ENCODE results near the gene ZNF195.
A peak's percentile ranks its signal among the peaks of the same experiment; 100 is the strongest.
"Not testable (repeated sequence)": the region's sequence is repeated elsewhere in the genome, so short reads cannot be mapped to it uniquely, and the experiment has no call there.

ZNF195 gene

GRCh38 chr11:3378426-3379423 lies at the start of gene ZNF195:
Gene ZNF195, minus strand, starts transcription at chr11:3379146. Its CDS starts 106 bp downstream, at chr11:3379040.
- Mint-ChIP-seq H3K4me3 (peak within 1 kb of the TSS; percentile 93), H3K9me3 (peaks cover 17% of the 10 kb centered on the region), H3K27me3 (peaks cover 7% of the 10 kb centered on the region), H3K27ac (peak within 1 kb of the TSS; percentile 97), H3K4me1 (ENCODE audit: low read depth) (peaks cover 14% of the 10 kb centered on the region), H3K36me3 (ENCODE audit: low read depth) (peaks cover 50% of the 10 kb centered on the region)
- intact Hi-C loops (cut with micrococcal nuclease): loop anchor here (2.0 kb wide), 1 partner anchor 44 kb away; no protein-coding TSS in a partner anchor

DNA sequence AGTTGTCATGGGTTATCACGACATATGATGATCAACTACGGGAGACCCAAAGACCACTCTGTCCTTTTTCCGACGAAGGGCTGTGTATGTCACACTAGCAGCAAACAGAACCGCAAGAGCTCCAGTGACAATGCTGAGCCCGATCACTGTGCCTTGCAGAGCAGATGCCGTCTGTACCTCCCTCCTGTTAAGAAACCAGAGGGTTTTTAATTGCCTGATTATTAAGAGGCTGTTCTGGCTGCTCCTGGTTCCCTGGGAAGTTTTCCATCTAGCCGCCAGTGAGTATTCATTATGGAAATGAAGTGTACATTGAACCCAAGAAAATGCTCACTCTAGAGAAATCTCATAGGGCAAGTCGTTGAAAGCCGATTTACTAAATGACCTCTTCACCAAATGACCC lies 49.1 kb upstream of the ZNF195 start:
- intact Hi-C loops (cut with micrococcal nuclease); H3K9me3 Mint-ChIP-seq: not testable (repeated sequence)

DNA sequence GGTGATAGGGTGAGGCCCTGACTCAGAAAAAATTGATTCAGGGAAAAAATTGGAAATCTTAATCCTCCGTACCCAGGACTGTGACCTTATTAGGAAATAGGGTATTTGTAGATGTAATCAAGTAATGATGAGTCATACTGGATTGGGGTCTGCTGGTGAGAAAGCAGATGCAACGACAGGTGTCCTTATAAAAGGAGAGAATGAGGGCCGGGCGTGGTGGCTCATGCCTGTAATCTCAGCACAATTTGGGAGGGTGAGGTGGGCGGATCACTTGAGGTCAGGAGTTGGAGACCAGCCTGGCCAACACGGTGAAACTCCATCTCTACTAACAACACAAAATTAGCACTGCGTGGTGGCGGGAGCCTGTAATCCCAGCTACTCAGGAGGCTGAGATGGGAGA lies 47.6 kb upstream of the ZNF195 start:
- H3K27me3 Mint-ChIP-seq: peaks cover 61% of the 10 kb centered on the region

More for the DNA sequence above, 49.1 kb upstream of the ZNF195 start:
- not testable (repeated sequence) for H3K27ac Mint-ChIP-seq; H3K4me1 Mint-ChIP-seq (ENCODE audit: low read depth); H3K4me3 Mint-ChIP-seq; H3K36me3 Mint-ChIP-seq (ENCODE audit: low read depth)
- peaks cover 54% of the 10 kb centered on the region for H3K27me3 Mint-ChIP-seq

GRCh38 chr11:3423928-3424327 lies 45.0 kb upstream of the ZNF195 start:
- intact Hi-C loops (cut with micrococcal nuclease): loop anchor here (2.0 kb wide), 1 partner anchor 45 kb away; the partner anchor contains the start of gene ZNF195
- Mint-ChIP-seq H3K27me3 (peaks cover 62% of the 10 kb centered on the region), H3K4me3 (peak overlapping the region; percentile 93), H3K4me1 (ENCODE audit: low read depth) (peaks cover 10% of the 10 kb centered on the region)
- not testable (repeated sequence) for H3K9me3 Mint-ChIP-seq; H3K27ac Mint-ChIP-seq; H3K36me3 Mint-ChIP-seq (ENCODE audit: low read depth)

More for the DNA sequence above, 47.6 kb upstream of the ZNF195 start:
- H3K4me1 Mint-ChIP-seq (ENCODE audit: low read depth); H3K4me3 Mint-ChIP-seq; H3K27ac Mint-ChIP-seq; H3K9me3 Mint-ChIP-seq; H3K36me3 Mint-ChIP-seq (ENCODE audit: low read depth); intact Hi-C loops (cut with micrococcal nuclease): not testable (repeated sequence)

- H3K4me3 Mint-ChIP-seq: peak overlapping the region; percentile 93
- H3K27me3 Mint-ChIP-seq: peaks cover 59% of the 10 kb centered on the region
- H3K4me1 Mint-ChIP-seq (ENCODE audit: low read depth): peaks cover 10% of the 10 kb centered on the region
- intact Hi-C loops (cut with micrococcal nuclease): loop anchor here (2.0 kb wide), 1 partner anchor 44 kb away; the partner anchor contains the start of gene ZNF195
- H3K9me3 Mint-ChIP-seq; H3K36me3 Mint-ChIP-seq (ENCODE audit: low read depth): not testable (repeated sequence)
- peak overlapping the region; percentile 99 for H3K27ac Mint-ChIP-seq
Measured at GRCh38 chr11:3423138-3423731, 44.3 kb upstream of the ZNF195 start.

GRCh38 chr11:3422380-3423137 lies 43.6 kb upstream of the ZNF195 start:
- intact Hi-C loops (cut with micrococcal nuclease): loop anchor here (2.0 kb wide), 1 partner anchor 44 kb away; the partner anchor contains the start of gene ZNF195
- peak overlapping the region; percentile 93 for H3K4me3 Mint-ChIP-seq
- peaks cover 10% of the 10 kb centered on the region for H3K4me1 Mint-ChIP-seq (ENCODE audit: low read depth)
- H3K27ac Mint-ChIP-seq: peak overlapping the region; percentile 99
- H3K9me3 Mint-ChIP-seq; H3K36me3 Mint-ChIP-seq (ENCODE audit: low read depth): not testable (repeated sequence)
- peaks cover 54% of the 10 kb centered on the region for H3K27me3 Mint-ChIP-seq

DNA sequence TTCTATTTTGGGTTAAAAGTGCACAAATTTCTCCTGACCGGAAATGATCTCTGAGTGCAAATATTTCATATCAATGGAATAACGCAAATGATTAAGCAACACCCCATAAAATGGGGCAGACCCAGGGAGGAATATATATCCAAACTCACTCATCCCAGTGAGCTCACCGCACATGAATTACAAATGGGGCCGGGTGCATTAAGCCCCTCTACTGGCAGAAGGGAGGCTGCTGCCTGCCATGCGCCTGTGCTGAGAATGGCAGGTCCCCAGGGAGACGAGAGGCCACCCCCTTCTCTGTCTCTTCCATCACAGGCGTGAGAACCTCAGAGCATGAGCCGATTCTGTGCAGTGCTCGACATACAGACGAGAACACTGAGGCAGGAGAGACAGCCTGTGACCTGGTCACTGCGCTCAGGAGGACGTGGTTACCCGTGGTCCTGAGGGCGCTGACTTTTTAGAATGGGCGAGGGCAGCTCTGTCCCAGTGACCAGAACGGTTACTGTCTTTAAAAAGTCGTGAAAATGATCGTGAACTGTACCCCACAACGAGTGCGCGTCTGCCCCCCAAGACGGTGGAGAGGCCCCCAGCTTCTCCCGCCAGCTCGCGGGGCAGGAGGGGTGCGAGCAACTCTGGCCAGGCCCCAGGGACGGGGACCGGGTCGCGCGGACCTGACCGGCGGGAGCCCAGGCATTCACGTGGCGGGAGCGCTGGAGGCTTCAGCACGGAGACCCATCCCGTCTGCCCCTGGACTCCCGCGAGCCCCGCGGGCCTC lies 42.8 kb upstream of the ZNF195 start:
- peaks cover 51% of the 10 kb centered on the region for H3K27me3 Mint-ChIP-seq
- H3K27ac Mint-ChIP-seq: peak overlapping the region; percentile 99
- not testable (repeated sequence) for H3K9me3 Mint-ChIP-seq; H3K36me3 Mint-ChIP-seq (ENCODE audit: low read depth)
- peak overlapping the region; percentile 93 for H3K4me3 Mint-ChIP-seq
- intact Hi-C loops (cut with micrococcal nuclease): loop anchor here (2.0 kb wide), 1 partner anchor 43 kb away; the partner anchor contains the start of gene ZNF195
- H3K4me1 Mint-ChIP-seq (ENCODE audit: low read depth): peaks cover 10% of the 10 kb centered on the region

GRCh38 chr11:3420281-3421042 lies 41.5 kb upstream of the ZNF195 start:
- intact Hi-C loops (cut with micrococcal nuclease); H3K4me3 Mint-ChIP-seq; H3K9me3 Mint-ChIP-seq; H3K36me3 Mint-ChIP-seq (ENCODE audit: low read depth); H3K27ac Mint-ChIP-seq: not testable (repeated sequence)
- Mint-ChIP-seq H3K4me1 (ENCODE audit: low read depth) (peaks cover 10% of the 10 kb centered on the region), H3K27me3 (peaks cover 43% of the 10 kb centered on the region)

DNA sequence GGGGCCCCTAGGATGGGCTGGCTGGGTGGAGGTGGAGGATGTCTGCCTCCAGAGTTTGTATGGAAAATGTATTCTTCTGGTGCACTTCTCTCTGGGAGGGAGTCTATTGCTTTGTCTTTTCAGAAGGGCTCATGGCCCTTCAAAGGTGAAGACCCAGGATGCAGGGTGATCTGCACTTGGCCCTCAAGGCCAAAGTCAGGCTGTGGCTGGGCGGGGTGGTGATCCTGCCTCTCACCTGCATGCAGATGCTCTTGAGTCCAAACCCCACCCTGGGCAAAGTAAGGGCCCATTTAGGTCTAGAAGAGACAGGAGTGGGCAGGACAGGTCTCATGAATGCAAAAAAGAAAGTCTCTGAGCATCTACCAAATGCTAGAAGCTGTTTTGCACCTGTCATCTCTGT lies 40.5 kb upstream of the ZNF195 start:
- H3K36me3 Mint-ChIP-seq (ENCODE audit: low read depth); intact Hi-C loops (cut with micrococcal nuclease); H3K9me3 Mint-ChIP-seq; H3K27ac Mint-ChIP-seq; H3K4me3 Mint-ChIP-seq: not testable (repeated sequence)
- H3K4me1 Mint-ChIP-seq (ENCODE audit: low read depth): peaks cover 10% of the 10 kb centered on the region
- peaks cover 39% of the 10 kb centered on the region for H3K27me3 Mint-ChIP-seq

DNA sequence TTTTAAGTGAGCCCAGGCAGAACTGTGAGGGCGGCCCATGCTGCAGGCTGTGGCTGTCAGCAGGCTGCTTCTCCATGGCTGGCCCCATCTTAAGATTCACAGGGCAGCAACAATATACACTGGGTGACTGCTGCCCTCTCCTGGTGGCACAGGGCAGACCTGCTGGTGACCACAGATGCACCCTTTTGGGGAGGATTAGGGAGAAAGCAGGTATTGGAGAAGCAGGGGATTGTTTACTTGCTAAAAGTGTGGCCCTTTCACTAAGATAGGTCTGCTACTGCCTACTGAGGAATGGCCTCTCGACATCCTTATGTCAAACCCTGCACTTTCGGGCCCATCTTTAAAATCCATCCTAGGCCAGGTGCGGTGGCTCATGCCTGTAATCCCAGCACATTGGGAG lies 38.1 kb upstream of the ZNF195 start:
- H3K4me1 Mint-ChIP-seq (ENCODE audit: low read depth); H3K27ac Mint-ChIP-seq; H3K4me3 Mint-ChIP-seq; H3K9me3 Mint-ChIP-seq; H3K36me3 Mint-ChIP-seq (ENCODE audit: low read depth); intact Hi-C loops (cut with micrococcal nuclease): not testable (repeated sequence)
- H3K27me3 Mint-ChIP-seq: peaks cover 27% of the 10 kb centered on the region

GRCh38 chr11:3415301-3415700 lies 36.4 kb upstream of the ZNF195 start:
- H3K4me3 Mint-ChIP-seq; intact Hi-C loops (cut with micrococcal nuclease); H3K4me1 Mint-ChIP-seq (ENCODE audit: low read depth): not testable (repeated sequence)

GRCh38 chr11:3413666-3414065 lies 34.7 kb upstream of the ZNF195 start:
- intact Hi-C loops (cut with micrococcal nuclease); H3K4me3 Mint-ChIP-seq; H3K4me1 Mint-ChIP-seq (ENCODE audit: low read depth); H3K36me3 Mint-ChIP-seq (ENCODE audit: low read depth); H3K27ac Mint-ChIP-seq; H3K9me3 Mint-ChIP-seq; H3K27me3 Mint-ChIP-seq: not testable (repeated sequence)

More at GRCh38 chr11:3415301-3415700, 36.4 kb upstream of the ZNF195 start:
- not testable (repeated sequence) for H3K36me3 Mint-ChIP-seq (ENCODE audit: low read depth); H3K9me3 Mint-ChIP-seq; H3K27ac Mint-ChIP-seq
- H3K27me3 Mint-ChIP-seq: peaks cover 14% of the 10 kb centered on the region

Measured in dendritic cell treated with granulocyte-macrophage colony-stimulating factor and Interleukin-4, amounts not matched to agents 40 ng/mL and 50 ng/mL, for 4 days (primary cell).